ENCODE data around the gene MYL6. TPM values are rescaled to one million over a fixed set of nuclear protein-coding genes. Genes with fewer than 3 reads are reported as not detected.

The MYL6 gene
- polyA plus RNA-seq, 1 of the 3 experiments (the other 2 are of a cell fraction): 4,697 TPM

DNA sequence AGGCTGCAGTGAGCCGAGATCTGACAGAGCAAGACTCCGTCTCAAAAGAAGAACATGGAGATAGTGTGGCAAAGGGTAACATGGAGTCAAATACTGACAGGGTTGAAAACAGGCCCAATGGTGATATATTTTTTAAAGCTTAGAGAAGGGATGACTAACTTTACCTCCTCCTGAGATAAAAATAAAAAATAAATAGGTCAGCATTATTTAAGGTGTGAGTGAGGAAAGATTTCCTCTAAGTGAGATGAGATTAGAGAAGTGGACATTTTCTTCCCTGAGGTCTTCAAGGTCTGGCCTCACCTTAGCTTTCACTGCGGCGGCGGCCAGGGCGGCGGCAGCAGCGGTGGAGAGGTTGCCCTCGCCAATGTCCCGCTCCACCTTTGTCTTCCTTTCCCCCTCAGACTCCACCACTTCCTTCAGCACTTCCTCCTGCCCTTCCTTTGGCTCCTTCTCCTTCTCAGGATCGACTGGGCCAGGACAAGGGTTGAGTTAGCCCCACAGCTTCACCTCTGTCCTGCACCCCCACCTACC, 11.1 kb downstream of the MYL6 start:
- Histone ChIP-seq H3K79me2 (ENCODE audit: insufficient read depth) (no peaks in the 10 kb centered on the region), H3K36me3 (replicated peaks in 1 of 2; ENCODE audit: control insufficient read depth in 1 of 2, insufficient read depth in 2 of 2, low read length in 1 of 2) (peaks cover 52 to 53% of the 10 kb centered on the region in 2 experiments), H3K27ac (ENCODE audit: low read depth in 2 of 2, low read length in 1 of 2) (no peak overlapping the region), H3K27me3 (ENCODE audit: insufficient read depth) (no peaks in the 10 kb centered on the region), H3F3A (replicated peaks; ENCODE audit: insufficient read depth) (peaks cover 35% of the 10 kb centered on the region), H3K4me1 (ENCODE audit: control insufficient read depth in 1 of 2, insufficient read depth in 2 of 2, low read depth in 1 of 2, low read length in 1 of 2) (no peaks in the 10 kb centered on the region), H3K9ac (no peak overlapping the region), H3K9me2 (no peaks in the 10 kb centered on the region), H3K4me2 (no peak overlapping the region), H3K9me3 (no peaks in the 10 kb centered on the region), H2AFZ (ENCODE audit: low read depth) (no peak overlapping the region), H3K4me3 (ENCODE audit: low read depth in 2 of 2, low read length in 1 of 2) (no peak overlapping the region), H4K20me1 (ENCODE audit: insufficient read depth) (no peaks in the 10 kb centered on the region)
- TF ChIP-seq, protein P1, sequence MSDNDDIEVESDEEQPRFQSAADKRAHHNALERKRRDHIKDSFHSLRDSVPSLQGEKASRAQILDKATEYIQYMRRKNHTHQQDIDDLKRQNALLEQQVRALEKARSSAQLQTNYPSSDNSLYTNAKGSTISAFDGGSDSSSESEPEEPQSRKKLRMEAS (IDR thresholded peaks at IDR 0.05; ENCODE audit: low read depth): no peak
- TF ChIP-seq RXRA (IDR thresholded peaks at IDR 0.05; ENCODE audit: borderline replicate concordance, low read depth): no peak
- TF ChIP-seq EP300 (IDR thresholded peaks at IDR 0.05; ENCODE audit: borderline replicate concordance in 1 of 2, low read depth in 1 of 2, low read length in 1 of 2): no peak
- TF ChIP-seq, protein P2, sequence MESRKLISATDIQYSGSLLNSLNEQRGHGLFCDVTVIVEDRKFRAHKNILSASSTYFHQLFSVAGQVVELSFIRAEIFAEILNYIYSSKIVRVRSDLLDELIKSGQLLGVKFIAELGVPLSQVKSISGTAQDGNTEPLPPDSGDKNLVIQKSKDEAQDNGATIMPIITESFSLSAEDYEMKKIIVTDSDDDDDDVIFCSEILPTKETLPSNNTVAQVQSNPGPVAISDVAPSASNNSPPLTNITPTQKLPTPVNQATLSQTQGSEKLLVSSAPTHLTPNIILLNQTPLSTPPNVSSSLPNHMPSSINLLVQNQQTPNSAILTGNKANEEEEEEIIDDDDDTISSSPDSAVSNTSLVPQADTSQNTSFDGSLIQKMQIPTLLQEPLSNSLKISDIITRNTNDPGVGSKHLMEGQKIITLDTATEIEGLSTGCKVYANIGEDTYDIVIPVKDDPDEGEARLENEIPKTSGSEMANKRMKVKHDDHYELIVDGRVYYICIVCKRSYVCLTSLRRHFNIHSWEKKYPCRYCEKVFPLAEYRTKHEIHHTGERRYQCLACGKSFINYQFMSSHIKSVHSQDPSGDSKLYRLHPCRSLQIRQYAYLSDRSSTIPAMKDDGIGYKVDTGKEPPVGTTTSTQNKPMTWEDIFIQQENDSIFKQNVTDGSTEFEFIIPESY (IDR thresholded peaks at IDR 0.05; ENCODE audit: borderline replicate concordance, low read depth): no peak
- TF ChIP-seq MXI1 (IDR thresholded peaks at IDR 0.05; ENCODE audit: low read depth, low read length): no peak
- TF ChIP-seq, protein P3, sequence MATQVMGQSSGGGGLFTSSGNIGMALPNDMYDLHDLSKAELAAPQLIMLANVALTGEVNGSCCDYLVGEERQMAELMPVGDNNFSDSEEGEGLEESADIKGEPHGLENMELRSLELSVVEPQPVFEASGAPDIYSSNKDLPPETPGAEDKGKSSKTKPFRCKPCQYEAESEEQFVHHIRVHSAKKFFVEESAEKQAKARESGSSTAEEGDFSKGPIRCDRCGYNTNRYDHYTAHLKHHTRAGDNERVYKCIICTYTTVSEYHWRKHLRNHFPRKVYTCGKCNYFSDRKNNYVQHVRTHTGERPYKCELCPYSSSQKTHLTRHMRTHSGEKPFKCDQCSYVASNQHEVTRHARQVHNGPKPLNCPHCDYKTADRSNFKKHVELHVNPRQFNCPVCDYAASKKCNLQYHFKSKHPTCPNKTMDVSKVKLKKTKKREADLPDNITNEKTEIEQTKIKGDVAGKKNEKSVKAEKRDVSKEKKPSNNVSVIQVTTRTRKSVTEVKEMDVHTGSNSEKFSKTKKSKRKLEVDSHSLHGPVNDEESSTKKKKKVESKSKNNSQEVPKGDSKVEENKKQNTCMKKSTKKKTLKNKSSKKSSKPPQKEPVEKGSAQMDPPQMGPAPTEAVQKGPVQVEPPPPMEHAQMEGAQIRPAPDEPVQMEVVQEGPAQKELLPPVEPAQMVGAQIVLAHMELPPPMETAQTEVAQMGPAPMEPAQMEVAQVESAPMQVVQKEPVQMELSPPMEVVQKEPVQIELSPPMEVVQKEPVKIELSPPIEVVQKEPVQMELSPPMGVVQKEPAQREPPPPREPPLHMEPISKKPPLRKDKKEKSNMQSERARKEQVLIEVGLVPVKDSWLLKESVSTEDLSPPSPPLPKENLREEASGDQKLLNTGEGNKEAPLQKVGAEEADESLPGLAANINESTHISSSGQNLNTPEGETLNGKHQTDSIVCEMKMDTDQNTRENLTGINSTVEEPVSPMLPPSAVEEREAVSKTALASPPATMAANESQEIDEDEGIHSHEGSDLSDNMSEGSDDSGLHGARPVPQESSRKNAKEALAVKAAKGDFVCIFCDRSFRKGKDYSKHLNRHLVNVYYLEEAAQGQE (IDR thresholded peaks at IDR 0.05; ENCODE audit: low read depth, low read length): no peak
- no peak for TF ChIP-seq POLR2AphosphoS5 (IDR thresholded peaks at IDR 0.05; ENCODE audit: low read depth, low read length)
- TF ChIP-seq GATA2 (CRISPR knock-in tag; IDR thresholded peaks at IDR 0.05): no peak
- TF ChIP-seq RFX5 (IDR thresholded peaks at IDR 0.05; ENCODE audit: low read length): no peak
- TF ChIP-seq TEAD4 (IDR thresholded peaks at IDR 0.05; ENCODE audit: borderline replicate concordance, insufficient read depth): no peak
- no peak for TF ChIP-seq EZH2phosphoT487 (IDR thresholded peaks at IDR 0.05; ENCODE audit: borderline replicate concordance, low read depth)
- TF ChIP-seq, protein P4, sequence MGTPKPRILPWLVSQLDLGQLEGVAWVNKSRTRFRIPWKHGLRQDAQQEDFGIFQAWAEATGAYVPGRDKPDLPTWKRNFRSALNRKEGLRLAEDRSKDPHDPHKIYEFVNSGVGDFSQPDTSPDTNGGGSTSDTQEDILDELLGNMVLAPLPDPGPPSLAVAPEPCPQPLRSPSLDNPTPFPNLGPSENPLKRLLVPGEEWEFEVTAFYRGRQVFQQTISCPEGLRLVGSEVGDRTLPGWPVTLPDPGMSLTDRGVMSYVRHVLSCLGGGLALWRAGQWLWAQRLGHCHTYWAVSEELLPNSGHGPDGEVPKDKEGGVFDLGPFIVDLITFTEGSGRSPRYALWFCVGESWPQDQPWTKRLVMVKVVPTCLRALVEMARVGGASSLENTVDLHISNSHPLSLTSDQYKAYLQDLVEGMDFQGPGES (IDR thresholded peaks at IDR 0.05; ENCODE audit: low read depth, low read length): no peak
- no peak for TF ChIP-seq FOXJ3 (CRISPR knock-in tag; IDR thresholded peaks at IDR 0.05)
- TF ChIP-seq RCOR1 (IDR thresholded peaks at IDR 0.05; ENCODE audit: low read length): no peak
- TF ChIP-seq JUND (IDR thresholded peaks at IDR 0.05): no peak
- TF ChIP-seq ELF1 (IDR thresholded peaks at IDR 0.05): no peak
- no peak for DNase-seq
- POLR2A ChIA-PET: no interaction called here
- 97% methylated on average over 11 of the region's 11 CpGs for WGBS (ENCODE audit: low lambda C conversion rate)
- CTCF ChIA-PET: interaction anchor here (0.6 to 1.2 kb wide), 3 partner anchors 10 to 20 kb away, joined by 3 to 5 read pairs (median 4); partner anchors contain the start of gene SMARCC2

Measured in SK-N-SH (cell line).